Occipital lobe (tissue), 3 donors: ENCODE results near the gene TANGO2. TPM values are rescaled to one million over a fixed set of nuclear protein-coding genes. Genes with fewer than 3 reads are reported as not detected.

Source experiments
- DNase-seq: peaks from one replicate; lab custom pipeline; 2025; lab: John Stamatoyannopoulos, UW
- small RNA-seq: library from RNA; depleted of rRNA; stranded (forward); fragments of <200 nt; gene quantifications from one replicate; pipeline ENCODE3, GENCODE V24; 2014
- total RNA-seq: library from RNA; depleted of rRNA; stranded (reverse); fragments of >200 nt; gene quantifications from one replicate; pipeline ENCODE4 v1.2.3, GENCODE V29; 2014

TANGO2 gene
- total RNA-seq, 1 donor from 2014 or later, result 15.9 TPM

- DNase-seq, result no peak
These were observed 95.6 kb downstream of the TANGO2 start for GRCh38 chr22:20116376-20116950.

Small RNAs within 50 kb of the gene (small RNA-seq; reads per million reads assigned to genes)
- gene MIR185, result 1.7 reads per million, percentile 82 among the genes with 10 or more reads in this experiment
- gene MIR6816, result 0.09 reads per million
- gene RF00017, result not detected

Other genes starting within 250 kb of the TANGO2 start
- 2.7 TPM for gene GNB1L, start 166.2 kb upstream of the TANGO2 start, total RNA-seq
- 12.3 TPM for gene RTL10, start 166.2 kb upstream of the TANGO2 start, total RNA-seq
- 49.0 TPM for gene COMT, start 79.3 kb upstream of the TANGO2 start, total RNA-seq
- gene TXNRD2, start 79.3 kb upstream of the TANGO2 start, total RNA-seq, result 8.0 TPM
- gene ARVCF, start 4.3 kb upstream of the TANGO2 start, total RNA-seq, result 47.3 TPM
- 37.0 TPM for gene DGCR8, start 59.1 kb downstream of the TANGO2 start, total RNA-seq
- 90.6 TPM for gene RANBP1, start 95.0 kb downstream of the TANGO2 start, total RNA-seq
- gene TRMT2A, start 96.1 kb downstream of the TANGO2 start, total RNA-seq, result 25.9 TPM
- 3.3 TPM for gene ZDHHC8, start 110.7 kb downstream of the TANGO2 start, total RNA-seq
- gene CCDC188, start 129.9 kb downstream of the TANGO2 start, total RNA-seq, result not detected
- gene RTN4R, start 247.2 kb downstream of the TANGO2 start, total RNA-seq, result 9.5 TPM